GM12873 (cell line): ENCODE results near the gene ADCY5.

Experiments used
- TF ChIP-seq, protein P1 (sequence below): IDR thresholded peaks from 2 replicates; pipeline ENCODE4 v1.5.1; 2012; ENCODE audit warnings: low read depth, mild to moderate bottlenecking, moderate library complexity, low read length, control low read depth; ENCODE audit not compliant: insufficient read depth; ENCODE audit errors: missing control alignments

The ADCY5 gene

GRCh38 chr3:123319760-123320159 is 129.1 kb downstream of the ADCY5 start:
- TF ChIP-seq, protein P1, sequence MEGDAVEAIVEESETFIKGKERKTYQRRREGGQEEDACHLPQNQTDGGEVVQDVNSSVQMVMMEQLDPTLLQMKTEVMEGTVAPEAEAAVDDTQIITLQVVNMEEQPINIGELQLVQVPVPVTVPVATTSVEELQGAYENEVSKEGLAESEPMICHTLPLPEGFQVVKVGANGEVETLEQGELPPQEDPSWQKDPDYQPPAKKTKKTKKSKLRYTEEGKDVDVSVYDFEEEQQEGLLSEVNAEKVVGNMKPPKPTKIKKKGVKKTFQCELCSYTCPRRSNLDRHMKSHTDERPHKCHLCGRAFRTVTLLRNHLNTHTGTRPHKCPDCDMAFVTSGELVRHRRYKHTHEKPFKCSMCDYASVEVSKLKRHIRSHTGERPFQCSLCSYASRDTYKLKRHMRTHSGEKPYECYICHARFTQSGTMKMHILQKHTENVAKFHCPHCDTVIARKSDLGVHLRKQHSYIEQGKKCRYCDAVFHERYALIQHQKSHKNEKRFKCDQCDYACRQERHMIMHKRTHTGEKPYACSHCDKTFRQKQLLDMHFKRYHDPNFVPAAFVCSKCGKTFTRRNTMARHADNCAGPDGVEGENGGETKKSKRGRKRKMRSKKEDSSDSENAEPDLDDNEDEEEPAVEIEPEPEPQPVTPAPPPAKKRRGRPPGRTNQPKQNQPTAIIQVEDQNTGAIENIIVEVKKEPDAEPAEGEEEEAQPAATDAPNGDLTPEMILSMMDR: no peak

DNA sequence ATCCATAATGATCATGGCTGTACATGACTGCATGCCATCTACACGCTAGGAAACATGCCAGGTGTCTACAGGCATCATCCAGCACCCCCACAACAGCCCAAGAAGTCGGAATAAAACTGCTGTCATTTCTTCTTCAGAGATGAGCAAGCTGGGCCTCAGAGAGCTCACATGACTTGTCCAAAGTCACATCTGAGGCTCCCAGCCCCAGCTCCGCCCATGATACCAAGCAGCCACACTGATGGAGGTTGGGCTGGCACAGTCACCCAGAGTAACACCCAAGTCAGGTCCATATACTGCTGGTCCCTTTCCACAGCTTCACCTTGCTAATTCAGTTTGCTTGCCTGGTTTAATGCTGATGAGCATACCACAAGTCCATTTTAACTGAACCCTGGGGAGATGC is 130.5 kb downstream of the ADCY5 start:
- TF ChIP-seq, protein P1: no peak

DNA sequence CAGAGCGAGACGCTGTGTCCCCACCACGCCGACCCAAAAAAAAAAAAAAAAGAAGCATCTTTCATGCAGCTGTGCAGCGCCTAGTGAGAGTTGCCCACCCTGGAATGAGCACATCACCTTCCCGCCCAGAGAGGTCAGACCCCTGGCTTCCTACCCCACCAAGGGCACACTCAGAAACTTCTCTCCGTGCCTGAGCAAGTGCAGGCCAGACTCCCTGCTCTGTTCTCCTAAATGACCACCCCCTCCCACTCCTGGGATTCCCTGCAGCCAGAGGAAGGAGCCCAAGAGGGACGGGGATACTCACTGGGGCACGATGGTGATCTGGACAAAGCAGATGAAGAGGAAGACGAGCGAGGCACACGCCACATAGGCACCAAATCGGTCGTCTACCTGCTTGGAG is 131.2 kb downstream of the ADCY5 start:
- TF ChIP-seq, protein P1: no peak

- TF ChIP-seq, protein P1: no peak
Measured at GRCh38 chr3:123315271-123315595, 133.7 kb downstream of the ADCY5 start.

- TF ChIP-seq, protein P1: no peak
Measured at GRCh38 chr3:123314359-123315270, 134.3 kb downstream of the ADCY5 start.

DNA sequence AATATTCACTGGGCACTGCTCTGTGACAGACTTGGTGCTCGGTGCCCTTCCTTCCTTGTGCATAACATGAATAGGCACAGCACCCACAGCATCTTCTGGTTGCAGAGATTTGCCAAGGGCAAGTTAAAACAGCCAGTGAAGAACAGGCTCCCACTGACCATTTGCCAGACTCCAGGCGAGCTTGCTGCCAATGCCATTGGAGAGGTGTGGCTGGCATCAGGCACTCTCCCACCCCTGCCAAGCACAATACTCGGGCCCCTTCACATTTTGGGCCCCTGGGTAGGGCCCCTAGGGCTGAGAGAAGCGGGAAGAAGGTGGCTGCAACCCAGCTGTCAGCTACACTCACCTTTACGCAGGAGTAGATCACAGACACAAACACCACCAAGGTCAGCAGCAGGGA is 135.0 kb downstream of the ADCY5 start:
- TF ChIP-seq, protein P1: no peak

DNA sequence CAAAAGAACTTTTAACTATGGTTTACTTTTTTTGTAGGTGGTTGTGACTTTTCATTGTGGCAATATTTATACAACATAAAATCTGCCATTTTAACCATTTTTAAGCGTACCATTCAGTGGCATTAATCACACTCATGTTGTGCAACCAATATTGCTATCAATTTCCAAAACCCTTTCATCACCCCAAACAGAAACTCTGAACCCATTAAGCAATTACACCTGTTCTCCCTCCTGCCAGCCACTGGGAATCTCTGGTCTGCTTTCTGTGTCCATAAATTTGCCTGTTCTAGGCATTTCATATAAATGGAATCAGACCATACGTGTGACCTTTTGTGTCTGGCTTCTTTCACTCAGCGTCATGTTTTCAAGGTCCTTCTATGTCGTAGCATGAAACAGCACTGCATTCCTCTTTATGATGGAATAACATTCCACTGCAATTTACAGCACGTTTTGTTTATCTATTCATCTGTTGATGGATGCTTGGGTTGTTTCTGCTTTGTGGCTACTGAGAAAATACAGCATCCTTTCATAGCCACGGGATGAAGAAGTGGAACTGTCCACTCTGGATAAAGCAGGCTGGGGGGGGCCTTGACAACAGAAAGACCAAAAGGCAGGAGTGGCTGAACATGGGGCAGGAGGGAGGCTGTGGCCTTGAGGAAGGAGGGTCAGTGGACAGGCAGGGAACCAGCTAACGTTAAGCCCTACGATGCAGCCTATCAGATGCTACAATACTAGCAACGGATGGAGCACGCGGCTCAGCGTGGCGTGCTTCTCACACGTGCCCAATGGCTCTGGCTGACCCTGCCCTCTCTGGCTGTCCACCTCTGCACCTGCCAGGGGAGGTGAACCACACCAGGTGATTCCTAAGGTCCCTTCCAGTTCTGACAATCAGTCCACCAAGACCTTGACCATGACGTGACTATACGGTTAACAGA is 136.3 kb downstream of the ADCY5 start:
- TF ChIP-seq, protein P1: no peak
